Endothelial cell (in vitro differentiated cells): Measurements from ENCODE around the gene COL11A2. TPM values are rescaled to one million over a fixed set of nuclear protein-coding genes. Genes with fewer than 3 reads are reported as not detected.
"Not testable (repeated sequence)": the region's sequence is repeated elsewhere in the genome, so short reads cannot be mapped to it uniquely, and the experiment has no call there.

Source experiments
- DNase-seq: peaks from one replicate; pipeline ENCODE4 v3.0.0; 2021; ENCODE audit warnings: low spot score
- H3K27ac Mint-ChIP-seq: one replicate; pipeline ENCODE4 v1.8.0; 2021; ENCODE audit warnings: mixed read lengths, inconsistent platforms; ENCODE audit not compliant: unreplicated experiment
- H3K27me3 Mint-ChIP-seq: one replicate; pipeline ENCODE4 v1.8.0; 2021; ENCODE audit warnings: mild to moderate bottlenecking, moderate library complexity, mixed read lengths, inconsistent platforms; ENCODE audit not compliant: unreplicated experiment
- H3K36me3 Mint-ChIP-seq: one replicate; pipeline ENCODE4 v1.8.0; 2021; ENCODE audit warnings: mild to moderate bottlenecking, low read depth, mixed read lengths, inconsistent platforms; ENCODE audit not compliant: unreplicated experiment
- H3K4me1 Mint-ChIP-seq: one replicate; pipeline ENCODE4 v1.8.0; 2021; ENCODE audit warnings: mild to moderate bottlenecking, mixed read lengths, inconsistent platforms; ENCODE audit not compliant: unreplicated experiment
- H3K4me3 Mint-ChIP-seq: one replicate; pipeline ENCODE4 v1.8.0; 2021; ENCODE audit warnings: mild to moderate bottlenecking, mixed read lengths, inconsistent platforms; ENCODE audit not compliant: unreplicated experiment
- H3K9me3 Mint-ChIP-seq: one replicate; pipeline ENCODE4 v1.8.0; 2021; ENCODE audit warnings: mixed read lengths, inconsistent platforms; ENCODE audit not compliant: unreplicated experiment
- CTCF ChIP-seq: fragments of 200-600 bp; sonication (generic); IDR thresholded peaks from one replicate; pipeline ENCODE4 v1.5.0; 2021; ENCODE audit warnings: antibody characterized with exemption; ENCODE audit not compliant: unreplicated experiment
- total RNA-seq: library from RNA; stranded (reverse); fragmentation: NEBNext Ultra II Directional; extraction: Animal tissue kit (Norgen Biotek cat#: 25700); gene quantifications from one replicate; pipeline ENCODE4 v1.2.1, GENCODE V29; 2021; ENCODE audit not compliant: unreplicated experiment

Gene COL11A2
- total RNA-seq, 1 donor from 2014 or later = 127 TPM

GRCh38 chr6:33235221-33235634 is 43.0 kb upstream of the COL11A2 start:
- Mint-ChIP-seq H3K36me3 (no peaks in the 10 kb centered on the region), H3K4me1 (peaks cover under 1% of the 10 kb centered on the region), H3K27me3 (peaks cover 5% of the 10 kb centered on the region), H3K9me3 (no peaks in the 10 kb centered on the region), H3K4me3 (peak overlapping the region; percentile 38), H3K27ac (no peak overlapping the region)
- no peak for TF ChIP-seq CTCF
- DNase-seq = no peak

GRCh38 chr6:33226503-33227120 is 34.3 kb upstream of the COL11A2 start:
- H3K4me1 Mint-ChIP-seq, H3K36me3 Mint-ChIP-seq, H3K4me3 Mint-ChIP-seq, H3K9me3 Mint-ChIP-seq, H3K27ac Mint-ChIP-seq, DNase-seq, H3K27me3 Mint-ChIP-seq: not testable (repeated sequence)

DNA sequence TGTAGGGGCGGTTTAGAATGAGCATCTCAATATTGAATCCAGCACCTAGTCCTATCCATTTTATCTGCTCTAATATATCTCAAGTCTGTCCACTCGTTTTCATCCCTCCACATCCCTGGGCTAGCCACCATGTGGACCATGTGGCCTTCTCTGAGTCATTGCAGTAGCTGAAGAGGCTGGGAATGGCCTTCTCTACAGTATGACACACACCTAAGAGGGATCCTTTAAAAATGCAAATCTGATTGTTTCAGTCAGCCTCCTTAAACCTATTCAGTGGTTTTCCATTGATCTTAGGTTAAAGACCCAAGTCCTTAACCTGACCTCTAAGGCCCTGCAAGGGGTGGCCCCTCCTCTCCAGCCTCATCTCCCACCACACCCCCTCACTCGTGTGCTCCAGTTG is 25.4 kb upstream of the COL11A2 start:
- Mint-ChIP-seq H3K4me3 (no peak overlapping the region), H3K36me3 (peaks cover 3% of the 10 kb centered on the region), H3K27ac (no peak overlapping the region), H3K9me3 (no peaks in the 10 kb centered on the region), H3K27me3 (peaks cover 12% of the 10 kb centered on the region), H3K4me1 (peaks cover 8% of the 10 kb centered on the region)
- no peak for DNase-seq
- TF ChIP-seq CTCF = no peak

DNA sequence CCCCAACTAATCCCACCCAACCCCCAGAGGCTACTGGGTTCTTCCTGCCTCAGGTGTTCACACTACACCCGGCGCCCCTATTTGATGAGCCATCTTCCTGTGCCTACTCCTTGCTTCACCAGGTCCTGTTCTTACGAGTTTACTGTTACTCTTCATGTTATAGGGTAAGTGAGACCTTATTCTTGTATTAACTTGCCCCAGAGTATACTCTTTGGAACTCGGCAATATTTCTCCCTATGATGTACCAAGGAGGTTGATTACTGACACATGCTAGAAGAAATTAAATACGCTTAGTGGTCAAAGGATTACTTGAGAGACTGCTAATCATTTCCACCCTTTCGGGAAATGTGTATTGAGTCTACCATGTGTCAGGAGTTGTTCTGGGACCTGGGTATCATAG is 25.0 kb upstream of the COL11A2 start:
- no peaks in the 10 kb centered on the region for H3K9me3 Mint-ChIP-seq
- peaks cover 7% of the 10 kb centered on the region for H3K36me3 Mint-ChIP-seq
- H3K27me3 Mint-ChIP-seq = peaks cover 16% of the 10 kb centered on the region
- H3K4me1 Mint-ChIP-seq = peaks cover 12% of the 10 kb centered on the region
- TF ChIP-seq CTCF = no peak
- no peak overlapping the region for H3K27ac Mint-ChIP-seq
- DNase-seq = no peak
- H3K4me3 Mint-ChIP-seq = no peak overlapping the region

DNA sequence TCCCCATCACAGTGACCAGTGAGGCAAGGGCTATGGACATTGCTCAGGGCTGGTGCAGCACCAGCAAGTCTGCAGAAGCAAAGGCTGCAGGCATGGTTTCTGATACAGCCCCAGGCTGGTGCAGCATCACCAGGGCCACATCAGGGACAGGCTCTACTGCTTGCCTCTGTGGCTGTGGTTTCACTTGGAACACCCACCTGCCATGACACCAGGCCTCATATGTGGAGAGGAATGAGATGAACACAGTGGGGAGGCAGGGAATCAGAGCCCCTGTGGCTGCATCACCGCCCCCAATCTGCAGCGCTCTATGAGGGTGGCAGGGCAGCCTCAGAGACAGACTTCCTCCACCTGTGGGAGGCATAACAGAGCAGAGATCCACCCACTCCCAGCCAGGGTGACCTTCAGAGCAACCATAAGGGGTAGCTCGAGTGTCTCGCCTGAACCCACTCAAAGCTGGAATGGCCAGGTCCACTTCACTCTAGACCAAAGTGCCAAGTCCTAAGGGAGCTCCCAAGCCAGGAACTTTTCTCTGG is 23.9 kb upstream of the COL11A2 start:
- no peaks in the 10 kb centered on the region for H3K9me3 Mint-ChIP-seq
- H3K36me3 Mint-ChIP-seq = peaks cover 11% of the 10 kb centered on the region
- DNase-seq = no peak
- peaks cover 18% of the 10 kb centered on the region for H3K27me3 Mint-ChIP-seq
- TF ChIP-seq CTCF = no peak
- no peak overlapping the region for H3K27ac Mint-ChIP-seq
- peaks cover 12% of the 10 kb centered on the region for H3K4me1 Mint-ChIP-seq
- no peak overlapping the region for H3K4me3 Mint-ChIP-seq
